PC-9 (cell line): Measurements from ENCODE around the gene SUB1.

Experiments
- CTCF ChIP-seq: fragments of 200-600 bp; sonication (generic); conservative IDR thresholded peaks from 2 replicates; pipeline ENCODE4 v1.6.1; 2017; ENCODE audit warnings: mixed run types, antibody characterized with exemption, mild to moderate bottlenecking, moderate library complexity
- EZH2 ChIP-seq: fragments of 200-600 bp; sonication (generic); IDR thresholded peaks from 2 replicates; pipeline ENCODE4 v1.8.0; 2017; ENCODE audit warnings: antibody characterized with exemption, low read depth

- TF ChIP-seq CTCF (no peak), EZH2 (no peak)
Observed at GRCh38 chr5:32538031-32538547, 47.3 kb upstream of the SUB1 start.
